Astrocyte of the hippocampus (primary cell): ENCODE results near the gene UFSP1.
"Not testable (repeated sequence)": the region's sequence is repeated elsewhere in the genome, so short reads cannot be mapped to it uniquely, and the experiment has no call there.

Source experiments
- DNase-seq: peaks from one replicate; pipeline ENCODE4 v3.0.0; 2011; ENCODE audit warnings: low read depth, low spot score

Gene UFSP1

DNA sequence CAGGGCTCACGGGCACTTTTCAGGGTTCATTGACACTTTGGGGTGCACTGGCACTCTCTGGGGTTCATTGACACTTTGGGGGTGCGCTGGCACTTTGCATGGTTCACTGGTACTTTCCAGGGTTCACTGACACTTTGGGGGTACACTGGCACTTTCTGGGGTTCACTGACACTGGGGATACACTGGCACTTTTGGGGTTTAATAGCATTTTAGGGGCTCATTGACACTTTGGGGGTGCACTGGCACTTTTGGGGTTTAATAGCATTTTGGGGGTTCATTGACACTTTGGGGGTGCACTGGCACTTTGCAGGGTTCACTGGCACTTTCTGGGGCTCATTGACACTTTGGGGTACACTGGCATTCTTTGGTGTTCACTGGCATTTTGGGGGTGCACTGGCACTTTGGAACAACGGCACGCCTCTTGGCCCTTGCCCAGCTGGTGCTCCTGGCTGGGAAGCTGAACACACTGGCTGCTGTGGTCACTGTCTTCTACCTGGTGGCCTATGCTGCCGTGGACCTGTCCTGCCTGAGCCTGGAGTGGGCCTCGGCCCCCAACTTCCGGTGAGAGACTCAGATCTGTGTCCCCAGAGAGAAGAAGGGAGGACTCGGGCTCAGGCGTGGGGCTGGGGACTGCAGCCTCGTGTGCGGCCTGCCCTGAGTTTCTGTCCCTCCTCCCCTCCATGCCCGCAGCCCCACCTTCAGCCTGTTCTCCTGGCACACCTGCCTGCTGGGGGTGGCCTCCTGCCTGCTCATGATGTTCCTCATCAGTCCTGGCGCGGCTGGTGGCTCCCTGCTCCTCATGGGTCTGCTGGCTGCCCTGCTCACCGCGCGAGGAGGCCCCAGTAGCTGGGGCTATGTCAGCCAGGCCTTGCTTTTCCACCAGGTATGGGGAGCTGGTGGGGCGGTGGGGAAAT lies 28.6 kb downstream of the UFSP1 start:
- DNase-seq: no peak

DNA sequence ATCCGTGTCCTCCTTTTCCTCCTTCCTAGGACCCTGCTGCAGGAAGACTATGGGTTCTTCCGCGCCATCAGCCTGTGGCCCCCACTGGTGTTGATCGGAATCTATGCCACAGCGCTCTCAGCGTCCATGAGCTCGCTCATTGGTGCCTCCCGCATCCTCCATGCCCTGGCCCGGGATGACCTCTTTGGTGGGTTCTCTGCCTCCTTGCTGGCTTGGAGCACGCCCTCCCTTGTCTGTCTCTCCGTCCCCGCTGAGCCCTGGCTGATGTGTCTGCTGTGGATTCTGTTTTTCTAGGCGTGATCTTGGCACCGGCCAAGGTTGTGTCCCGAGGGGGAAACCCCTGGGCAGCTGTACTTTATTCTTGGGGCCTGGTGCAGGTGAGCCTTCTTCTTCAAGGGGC lies 29.7 kb downstream of the UFSP1 start:
- DNase-seq: no peak

DNA sequence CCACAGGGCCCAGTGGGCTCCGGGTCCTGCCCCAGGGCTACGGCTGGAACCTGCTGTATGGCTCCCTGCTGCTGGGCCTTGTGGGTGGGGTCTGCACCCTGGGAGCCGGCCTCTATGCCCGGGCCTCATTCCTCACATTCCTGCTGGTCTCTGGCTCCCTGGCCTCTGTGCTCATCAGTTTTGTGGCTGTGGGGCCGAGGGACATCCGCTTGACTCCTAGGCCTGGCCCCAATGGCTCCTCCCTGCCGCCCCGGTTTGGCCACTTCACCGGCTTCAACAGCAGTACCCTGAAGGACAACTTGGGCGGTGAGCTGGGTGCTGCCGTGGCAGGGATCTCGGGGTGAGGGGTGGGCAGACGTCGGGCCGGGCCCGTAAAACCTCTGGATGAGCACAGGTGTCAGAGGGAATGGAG lies 32.6 kb downstream of the UFSP1 start:
- peak; percentile 33 for DNase-seq

DNA sequence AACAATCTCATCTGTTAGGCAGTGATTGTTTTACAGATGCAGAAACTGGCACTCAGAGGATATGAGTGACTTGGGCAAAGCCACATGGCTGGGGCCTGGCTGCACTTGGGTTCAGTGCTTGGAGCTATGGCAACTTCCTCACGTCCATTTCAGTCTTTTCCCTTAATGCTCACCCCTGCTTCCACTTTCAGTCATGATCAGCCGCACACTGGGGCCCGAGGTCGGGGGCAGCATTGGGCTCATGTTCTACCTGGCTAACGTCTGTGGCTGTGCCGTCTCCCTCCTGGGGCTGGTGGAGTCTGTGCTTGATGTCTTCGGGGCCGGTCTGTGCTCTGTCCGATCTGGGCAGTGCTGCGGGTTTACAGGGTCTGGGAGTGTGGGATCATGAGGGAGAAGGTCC lies 34.0 kb downstream of the UFSP1 start:
- no peak for DNase-seq

DNA sequence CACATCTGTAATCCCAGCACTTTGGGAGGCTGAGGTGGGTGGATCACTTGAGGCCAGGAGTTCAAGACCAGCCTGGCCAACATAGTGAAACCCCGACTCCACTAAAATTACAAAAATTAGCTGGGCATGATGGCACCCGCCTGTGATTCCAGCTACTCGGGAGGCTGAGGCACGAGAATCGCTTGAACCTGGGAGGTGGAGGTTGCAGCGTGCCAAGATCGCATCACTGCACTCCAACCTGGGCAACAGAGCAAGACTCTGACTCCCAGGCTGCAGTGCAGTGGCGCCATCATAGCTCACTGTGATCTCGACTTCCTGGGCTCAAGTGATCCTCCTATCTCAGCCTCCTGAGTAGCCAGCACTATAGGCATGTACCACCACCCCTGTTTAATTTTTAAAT lies 34.6 kb downstream of the UFSP1 start:
- DNase-seq: not testable (repeated sequence)

DNA sequence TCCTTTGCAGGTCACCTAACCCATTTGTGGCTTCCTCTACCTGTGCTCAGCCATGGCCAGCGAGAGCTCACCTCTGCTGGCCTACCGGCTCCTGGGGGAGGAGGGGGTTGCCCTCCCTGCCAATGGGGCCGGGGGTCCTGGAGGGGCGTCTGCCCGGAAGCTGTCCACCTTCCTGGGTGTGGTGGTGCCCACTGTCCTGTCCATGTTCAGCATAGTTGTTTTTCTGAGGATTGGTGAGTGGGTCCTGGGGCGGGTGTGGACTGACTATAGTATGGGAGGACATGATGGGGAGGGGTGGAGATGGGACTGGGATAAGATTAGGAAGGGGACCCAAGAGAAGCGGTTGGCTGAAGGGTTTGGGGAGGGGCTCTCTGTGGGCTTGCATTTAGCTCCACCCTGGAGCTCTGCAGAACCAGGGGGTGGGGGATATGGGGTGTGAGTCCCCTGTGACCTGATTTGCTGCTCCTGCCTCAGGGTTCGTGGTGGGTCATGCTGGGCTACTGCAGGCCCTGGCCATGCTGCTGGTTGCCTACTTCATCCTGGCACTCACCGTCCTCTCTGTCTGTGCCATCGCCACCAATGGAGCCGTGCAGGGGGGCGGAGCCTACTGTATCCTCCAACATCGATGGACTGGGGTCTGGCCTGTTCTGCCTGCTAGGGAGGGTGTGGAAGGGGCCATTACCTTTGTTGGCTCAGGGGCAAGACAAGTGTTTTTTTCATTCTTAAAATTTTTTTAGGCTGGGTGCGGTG lies 35.2 kb downstream of the UFSP1 start:
- no peak for DNase-seq

DNA sequence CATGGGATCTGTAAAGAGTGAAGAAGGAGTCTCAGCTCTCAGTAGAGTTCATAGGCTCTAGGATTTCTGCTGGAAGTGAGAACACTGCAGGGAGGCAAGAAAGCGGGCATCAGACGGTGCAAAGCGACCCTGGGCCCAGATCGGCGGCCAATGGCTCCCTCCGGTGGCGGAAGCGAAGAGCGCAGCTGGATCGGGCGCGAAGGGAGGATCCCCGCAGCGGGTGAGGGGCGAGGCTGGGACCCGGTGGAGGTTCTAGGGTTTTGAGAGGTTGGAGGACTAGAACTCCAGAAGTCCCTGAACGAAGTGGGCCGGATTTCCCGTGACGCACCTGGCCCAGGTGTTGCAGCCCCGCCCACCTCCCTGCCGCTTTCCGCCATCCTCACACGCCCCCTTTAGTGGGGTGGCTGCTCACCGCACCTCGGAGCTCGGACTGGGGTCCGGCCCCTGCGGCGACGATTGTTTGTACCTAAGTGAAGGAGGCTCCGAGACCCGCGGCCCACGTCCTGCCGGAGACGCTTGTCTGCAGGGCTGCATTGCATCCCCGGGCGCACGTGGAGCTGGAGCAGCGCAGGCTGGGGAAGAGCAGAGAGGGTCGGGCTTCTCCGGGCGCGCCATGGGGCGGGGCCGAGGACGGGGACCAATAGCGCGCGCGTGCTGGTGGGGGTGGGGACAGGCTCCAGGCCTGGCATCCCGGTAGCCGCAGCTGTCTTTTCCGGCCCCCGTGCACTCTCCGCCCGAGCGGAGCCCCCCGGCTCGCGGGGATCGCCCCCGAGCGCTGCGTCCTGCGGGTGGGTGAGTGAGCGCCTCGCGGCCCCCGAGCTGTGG lies 37.3 kb downstream of the UFSP1 start, which contains the start of gene SLC12A9:
Gene SLC12A9 (plus strand): TSS at position 666 of the 825 bp plus-strand sequence. CDS start 1,485 bp downstream, outside the sequence.
- peak; percentile 96 for DNase-seq

DNA sequence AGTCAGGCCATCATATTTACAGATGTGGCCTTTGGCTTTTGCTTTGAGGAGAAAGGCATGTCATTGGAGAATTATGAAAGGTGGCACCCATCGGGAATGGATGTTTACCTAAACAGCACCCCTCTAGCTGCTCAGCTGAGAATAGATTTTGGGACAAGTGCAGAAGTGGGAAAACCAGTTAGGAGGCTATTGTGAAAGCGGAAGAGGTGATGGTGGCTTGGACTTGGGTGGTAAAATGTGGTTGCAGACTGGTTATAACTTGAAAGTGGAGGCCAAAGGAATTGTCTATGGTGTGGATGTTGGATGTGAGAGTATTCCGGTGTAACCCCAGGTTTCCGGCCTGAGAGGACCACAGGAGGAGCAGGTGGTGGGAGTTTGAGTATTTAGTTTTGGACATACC lies 42.2 kb downstream of the UFSP1 start:
- DNase-seq: no peak

DNA sequence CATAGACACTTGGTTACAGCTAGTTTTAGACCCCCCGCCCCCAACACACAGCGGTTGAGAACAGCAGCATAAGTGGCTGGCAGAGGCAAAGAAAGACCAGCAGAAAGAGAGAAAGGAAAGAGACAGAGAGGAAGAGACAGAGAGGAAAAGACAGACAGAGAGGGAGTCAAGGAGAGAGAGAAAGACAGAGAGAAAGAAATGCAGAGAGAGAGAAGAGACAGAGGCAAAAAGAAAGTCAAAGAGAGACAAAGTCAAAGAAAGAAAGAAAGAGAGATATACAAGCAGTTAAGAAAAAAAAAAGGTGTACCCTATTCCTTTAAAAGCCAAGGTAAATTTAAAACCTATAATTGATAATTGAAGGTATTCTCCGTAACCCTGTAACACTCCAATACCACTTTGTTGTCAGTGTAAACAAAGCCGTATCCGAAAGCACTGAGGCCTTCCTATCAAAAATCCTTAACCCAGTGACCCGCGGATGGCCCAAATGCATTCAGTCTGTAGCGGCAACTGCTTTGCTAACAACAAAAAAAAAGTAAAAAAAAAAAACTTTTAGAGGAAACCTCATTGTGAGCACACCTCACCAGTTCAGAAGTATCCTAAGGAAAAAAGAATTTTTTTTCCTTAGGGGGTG lies 48.9 kb downstream of the UFSP1 start:
- no peak for DNase-seq

DNA sequence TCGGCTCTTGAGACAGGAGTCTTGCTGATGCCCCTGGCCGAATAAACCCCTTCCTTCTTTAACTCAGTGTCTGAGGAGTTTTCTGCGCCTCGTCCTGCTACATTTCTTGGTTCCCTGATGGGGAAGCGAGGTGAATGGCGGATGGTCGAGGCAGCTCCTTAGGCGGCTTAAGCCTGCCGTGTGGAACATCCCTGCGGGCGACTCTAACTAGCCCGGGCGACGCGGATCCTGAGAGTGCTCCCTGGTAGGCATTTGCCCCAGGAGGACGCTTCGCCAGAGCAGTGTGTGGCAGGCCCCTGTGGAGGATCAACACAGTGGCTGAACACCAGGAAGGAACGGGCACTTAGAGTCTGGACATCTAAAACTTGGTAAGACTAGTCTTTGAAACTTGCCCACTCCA lies 50.2 kb downstream of the UFSP1 start:
- DNase-seq: no peak
